Chondrocyte (in vitro differentiated cells): ENCODE data around the gene SKIDA1. TPM values are rescaled to one million over a fixed set of nuclear protein-coding genes. Genes with fewer than 3 reads are reported as not detected.
"Not testable (repeated sequence)": the region's sequence is repeated elsewhere in the genome, so short reads cannot be mapped to it uniquely, and the experiment has no call there.

ENCODE experiments used
- DNase-seq: peaks from one replicate; pipeline ENCODE4 v3.0.0; 2021; ENCODE audit warnings: mixed read lengths, low spot score
- H3K27ac Mint-ChIP-seq: one replicate; pipeline ENCODE4 v1.8.0; 2021; ENCODE audit warnings: mild to moderate bottlenecking, moderate library complexity, mixed read lengths; ENCODE audit not compliant: unreplicated experiment
- H3K27me3 Mint-ChIP-seq: 2 replicates; pipeline ENCODE4 v1.8.0; 2021; ENCODE audit warnings: low read depth, mixed read lengths
- H3K36me3 Mint-ChIP-seq: 2 replicates; pipeline ENCODE4 v1.8.0; 2021; ENCODE audit warnings: low read depth, mixed read lengths
- H3K4me1 Mint-ChIP-seq: 2 replicates; pipeline ENCODE4 v1.8.0; 2021; ENCODE audit warnings: low read depth, mild to moderate bottlenecking, mixed read lengths
- H3K4me3 Mint-ChIP-seq: one replicate; pipeline ENCODE4 v1.8.0; 2021; ENCODE audit warnings: mild to moderate bottlenecking, moderate library complexity, mixed read lengths; ENCODE audit not compliant: unreplicated experiment
- H3K9me3 Mint-ChIP-seq: 2 replicates; pipeline ENCODE4 v1.8.0; 2021; ENCODE audit warnings: low read depth, mixed read lengths
- long read RNA-seq: library from polyadenylated mRNA; stranded (forward); transcript quantifications from one replicate; pipeline ENCODE4 v2.0.0, GENCODE V29; 2021
- total RNA-seq: library from RNA; stranded (reverse); gene quantifications from 3 replicates; pipeline ENCODE4 v1.2.1, GENCODE V29; 2021
- TF ChIP-seq, protein P1 (sequence below): fragments of 200-600 bp; sonication (generic); IDR thresholded peaks from 2 replicates; pipeline ENCODE4 v1.5.0; 2021; ENCODE audit warnings: antibody characterized with exemption, mild to moderate bottlenecking, moderate library complexity

SKIDA1 gene
- total RNA-seq: 1.9 to 3.7 TPM (median 2.0 TPM) in 3 replicates
- long read RNA-seq, partial matches to known transcripts: 0 of 1 reads
- long read RNA-seq, other reads (novel, unspliced or antisense): 1 of 1 reads

DNA sequence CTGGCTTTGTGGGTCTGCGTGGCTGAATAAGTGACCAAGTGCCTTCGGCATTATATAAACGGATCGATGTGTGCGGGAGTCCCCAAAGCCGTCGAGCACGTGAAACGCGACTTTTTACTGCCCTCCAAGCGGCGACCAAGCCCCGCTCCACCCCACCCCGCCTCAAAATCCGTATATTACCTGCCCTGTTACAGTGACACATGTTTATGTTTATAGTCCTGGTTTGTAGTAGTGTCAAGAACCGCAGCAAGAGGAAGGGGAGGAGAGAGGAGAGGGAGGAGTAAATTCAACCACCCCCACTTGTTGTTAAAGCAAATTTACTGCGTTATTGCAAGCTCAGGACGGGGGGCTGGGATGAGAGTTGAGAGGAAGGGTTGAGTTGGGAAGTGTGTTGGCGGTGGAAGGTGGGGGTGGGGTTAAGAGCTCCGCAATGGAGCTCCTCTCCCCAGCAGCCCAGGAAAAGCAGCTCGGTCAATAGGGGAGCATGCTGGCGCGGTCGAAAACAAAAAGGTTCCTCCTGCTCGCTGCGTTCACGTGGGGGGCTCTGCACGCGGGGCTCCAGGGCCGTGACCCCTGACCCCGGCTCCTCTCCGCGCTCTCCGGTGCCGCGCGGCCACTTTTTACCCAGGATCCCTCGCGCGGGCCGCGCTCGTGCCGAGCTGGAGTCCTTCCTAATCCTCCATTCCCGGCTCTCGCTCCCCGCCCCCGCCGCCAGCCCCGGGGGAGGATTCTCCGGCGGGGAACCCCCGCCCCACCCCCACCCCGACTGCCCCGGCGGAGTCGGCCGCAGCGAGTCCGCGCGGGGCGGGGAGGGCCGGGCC, at the start of gene SKIDA1:
Gene SKIDA1 (minus strand): TSS at position 316 of the 821 bp plus-strand sequence. CDS start 7,860 bp downstream, outside the sequence.
- Mint-ChIP-seq H3K27ac (peak within 1 kb of the TSS; percentile 100), H3K4me3 (peak within 1 kb of the TSS; percentile 83), H3K36me3 (no peaks in the 10 kb centered on the region), H3K27me3 (no peaks in the 10 kb centered on the region), H3K4me1 (peaks cover 65% of the 10 kb centered on the region), H3K9me3 (no peaks in the 10 kb centered on the region)
- TF ChIP-seq, protein P1, sequence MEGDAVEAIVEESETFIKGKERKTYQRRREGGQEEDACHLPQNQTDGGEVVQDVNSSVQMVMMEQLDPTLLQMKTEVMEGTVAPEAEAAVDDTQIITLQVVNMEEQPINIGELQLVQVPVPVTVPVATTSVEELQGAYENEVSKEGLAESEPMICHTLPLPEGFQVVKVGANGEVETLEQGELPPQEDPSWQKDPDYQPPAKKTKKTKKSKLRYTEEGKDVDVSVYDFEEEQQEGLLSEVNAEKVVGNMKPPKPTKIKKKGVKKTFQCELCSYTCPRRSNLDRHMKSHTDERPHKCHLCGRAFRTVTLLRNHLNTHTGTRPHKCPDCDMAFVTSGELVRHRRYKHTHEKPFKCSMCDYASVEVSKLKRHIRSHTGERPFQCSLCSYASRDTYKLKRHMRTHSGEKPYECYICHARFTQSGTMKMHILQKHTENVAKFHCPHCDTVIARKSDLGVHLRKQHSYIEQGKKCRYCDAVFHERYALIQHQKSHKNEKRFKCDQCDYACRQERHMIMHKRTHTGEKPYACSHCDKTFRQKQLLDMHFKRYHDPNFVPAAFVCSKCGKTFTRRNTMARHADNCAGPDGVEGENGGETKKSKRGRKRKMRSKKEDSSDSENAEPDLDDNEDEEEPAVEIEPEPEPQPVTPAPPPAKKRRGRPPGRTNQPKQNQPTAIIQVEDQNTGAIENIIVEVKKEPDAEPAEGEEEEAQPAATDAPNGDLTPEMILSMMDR: no peak
- peak; percentile 93 for DNase-seq

DNA sequence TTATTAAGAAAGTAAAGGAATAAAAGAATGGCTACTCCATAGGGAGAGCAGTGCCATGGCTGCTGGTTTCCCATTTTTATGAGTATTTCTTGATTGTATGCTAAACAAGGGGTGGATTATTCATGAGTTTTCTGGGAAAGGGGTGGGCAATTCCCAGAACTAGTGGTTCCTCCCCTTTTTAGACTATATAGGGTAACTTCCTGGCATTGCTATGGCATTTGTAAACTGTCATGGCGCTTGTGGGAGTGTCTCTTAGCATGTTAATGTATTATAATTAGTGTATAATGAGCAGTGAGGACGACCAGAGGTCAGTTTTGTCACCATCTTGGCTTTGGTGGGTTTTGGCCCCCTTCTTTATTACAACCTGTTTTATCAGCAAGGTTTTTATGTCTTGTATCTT, 49.0 kb upstream of the SKIDA1 start:
- H3K27ac Mint-ChIP-seq, H3K9me3 Mint-ChIP-seq, H3K4me3 Mint-ChIP-seq, H3K27me3 Mint-ChIP-seq, DNase-seq: not testable (repeated sequence)
- Mint-ChIP-seq H3K36me3 (peaks cover 12% of the 10 kb centered on the region), H3K4me1 (peaks cover 43% of the 10 kb centered on the region)

DNA sequence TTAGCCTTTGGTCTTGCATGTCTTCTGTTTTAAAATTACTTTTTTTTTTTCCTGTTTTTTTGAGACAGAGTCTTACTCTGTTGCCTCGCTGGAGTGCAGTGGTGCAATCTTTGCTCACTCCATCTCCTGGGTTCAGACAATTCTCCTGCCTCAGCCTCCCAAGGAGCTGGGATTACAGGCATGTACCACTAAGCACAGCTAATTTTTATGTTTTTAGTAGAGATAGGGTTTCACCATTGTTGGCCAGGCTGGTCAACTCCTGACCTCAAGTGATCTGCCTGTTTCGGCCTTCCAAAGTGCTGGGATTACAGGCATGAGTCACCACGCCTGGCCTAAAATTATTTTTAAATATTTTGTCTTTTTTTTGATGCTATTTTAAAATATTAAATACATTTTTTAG, 47.1 kb upstream of the SKIDA1 start:
- peaks cover 12% of the 10 kb centered on the region for H3K36me3 Mint-ChIP-seq
- no peak for DNase-seq
- H3K27ac Mint-ChIP-seq: peak overlapping the region; percentile 84

DNA sequence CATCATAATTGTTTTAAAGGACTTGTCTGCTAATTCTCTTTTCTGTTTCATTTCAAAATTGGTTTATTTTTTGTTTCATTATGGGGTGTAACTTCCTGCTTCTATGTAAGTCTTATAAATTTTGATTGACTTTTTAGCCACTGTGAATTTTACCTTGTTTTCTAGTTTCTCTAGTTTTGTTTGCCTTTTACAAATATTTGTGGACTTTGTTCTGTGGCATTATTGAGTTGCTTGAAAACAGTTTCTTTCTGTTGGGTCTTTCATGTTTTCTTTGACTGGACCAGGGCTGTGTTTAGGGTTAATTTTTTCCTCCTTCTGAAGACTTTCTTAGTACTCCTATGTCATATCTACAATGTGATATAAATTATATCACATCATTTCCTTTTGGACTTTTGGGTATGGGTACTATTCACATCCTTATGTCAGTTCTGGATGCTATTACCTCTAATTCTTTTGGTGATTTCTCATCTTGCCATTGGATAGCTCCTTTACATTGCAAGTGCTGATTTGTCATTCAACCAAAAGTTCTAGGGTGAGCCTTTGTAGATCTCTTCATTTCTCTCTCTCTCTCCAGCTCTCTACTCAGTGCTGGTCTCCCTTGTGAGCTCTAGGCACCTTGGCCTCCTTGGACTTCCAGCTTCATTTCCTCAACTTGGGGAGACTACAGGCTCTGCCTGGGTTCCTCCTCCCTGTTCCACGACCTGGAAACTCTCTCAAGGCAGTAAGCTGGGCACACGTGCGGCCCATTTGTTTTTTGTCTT, 45.5 kb upstream of the SKIDA1 start:
- Mint-ChIP-seq H3K4me3 (no peak overlapping the region), H3K36me3 (peaks cover 13% of the 10 kb centered on the region), H3K27me3 (no peaks in the 10 kb centered on the region), H3K9me3 (no peaks in the 10 kb centered on the region), H3K27ac (no peak overlapping the region), H3K4me1 (peaks cover 40% of the 10 kb centered on the region)
- DNase-seq: no peak
- TF ChIP-seq, protein P1: no peak

More for the DNA sequence above, 47.1 kb upstream of the SKIDA1 start:
- Mint-ChIP-seq H3K27me3 (no peaks in the 10 kb centered on the region), H3K9me3 (no peaks in the 10 kb centered on the region), H3K4me1 (peaks cover 35% of the 10 kb centered on the region), H3K4me3 (no peak overlapping the region)
- TF ChIP-seq, protein P1: no peak

DNA sequence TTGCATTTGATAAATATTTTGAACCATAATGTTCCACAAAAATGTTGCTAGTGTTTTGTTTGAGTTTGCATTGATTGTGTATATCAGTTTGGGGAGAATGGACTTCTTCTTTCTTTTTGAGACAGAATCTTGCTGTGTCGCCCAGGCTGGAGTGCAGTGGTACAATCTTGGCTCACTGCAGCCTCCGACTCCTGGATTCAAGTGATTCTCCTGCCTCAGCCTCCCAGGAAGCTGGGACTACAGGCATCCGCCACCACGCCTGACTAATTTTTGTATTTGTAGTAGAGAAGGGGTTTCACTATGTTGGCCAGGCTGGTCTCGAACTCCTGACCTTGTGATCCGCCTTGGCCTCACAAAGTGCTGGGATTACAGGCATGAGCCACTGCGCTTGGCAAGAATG, 33.5 kb upstream of the SKIDA1 start:
- not testable (repeated sequence) for H3K9me3 Mint-ChIP-seq, DNase-seq, H3K4me3 Mint-ChIP-seq, H3K27ac Mint-ChIP-seq, H3K27me3 Mint-ChIP-seq
- peaks cover 32% of the 10 kb centered on the region for H3K36me3 Mint-ChIP-seq
- H3K4me1 Mint-ChIP-seq: peaks cover 11% of the 10 kb centered on the region

DNA sequence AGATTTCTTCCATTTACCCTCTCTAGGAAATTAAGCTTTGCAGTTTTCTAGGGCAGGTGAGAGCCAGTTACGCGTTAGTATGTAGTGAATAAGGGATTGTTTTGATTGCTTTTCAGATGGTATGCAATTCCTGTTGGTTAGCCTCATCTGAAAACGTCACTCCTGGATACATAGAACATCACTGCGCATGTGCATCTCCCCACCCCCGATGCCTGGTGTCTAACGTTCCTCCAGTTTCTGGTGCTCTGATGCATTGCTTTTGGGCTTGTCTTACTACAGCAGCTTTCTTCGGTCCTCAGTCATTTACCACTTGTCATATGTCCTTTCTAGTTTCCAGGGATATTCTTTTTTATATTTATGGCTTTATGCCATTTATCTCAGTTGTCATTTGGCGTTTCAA, 31.0 kb upstream of the SKIDA1 start:
- Mint-ChIP-seq H3K36me3 (peaks cover 36% of the 10 kb centered on the region), H3K9me3 (no peaks in the 10 kb centered on the region), H3K27ac (no peak overlapping the region), H3K4me3 (no peak overlapping the region), H3K4me1 (peaks cover 13% of the 10 kb centered on the region), H3K27me3 (no peaks in the 10 kb centered on the region)
- TF ChIP-seq, protein P1: no peak
- no peak for DNase-seq
